CD4-positive, alpha-beta T cell treated with Interleukin-4 for 4 hours (primary cell): ENCODE data around the gene HSPB7.
"Not testable (repeated sequence)": the region's sequence is repeated elsewhere in the genome, so short reads cannot be mapped to it uniquely, and the experiment has no call there.

Source experiments
- DNase-seq: peaks from one replicate; pipeline ENCODE4 v3.0.0-alpha.2; 2020

HSPB7 gene

GRCh38 chr1:16048573-16049189 is 30.8 kb upstream of the HSPB7 start:
- peak; percentile 18 for DNase-seq

DNA sequence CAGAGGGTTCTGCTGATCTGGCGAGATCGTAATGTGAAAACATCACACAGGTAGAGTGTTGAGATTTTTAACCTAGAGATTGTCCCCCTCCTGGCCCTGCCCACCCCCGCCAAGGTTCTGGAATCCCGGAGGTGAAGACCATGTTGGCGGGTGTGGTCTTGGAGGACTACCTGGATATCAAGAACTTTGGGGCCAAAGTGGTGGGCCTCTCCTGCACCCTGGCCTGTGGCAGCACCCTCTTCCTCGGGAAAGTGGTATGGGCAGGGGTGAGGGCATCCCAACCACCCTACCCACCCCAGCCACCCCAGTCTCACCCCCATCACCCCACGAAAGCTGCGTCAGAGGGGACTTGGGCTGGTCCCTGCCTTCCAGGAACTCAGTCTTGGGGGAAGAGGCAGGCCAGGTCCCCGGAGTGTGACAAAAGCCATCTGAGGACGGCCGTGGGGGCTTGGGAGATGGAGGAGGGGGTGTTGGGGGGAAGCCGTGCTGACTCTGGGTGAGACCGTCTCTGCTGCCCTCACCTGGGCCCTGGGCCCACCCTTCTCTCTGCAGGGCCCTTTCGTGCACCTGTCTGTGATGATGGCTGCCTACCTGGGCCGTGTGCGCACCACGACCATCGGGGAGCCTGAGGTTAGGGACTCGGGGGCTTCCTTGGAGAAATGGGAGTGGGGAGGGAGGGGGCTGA is 30.1 kb upstream of the HSPB7 start:
- DNase-seq = no peak

- no peak for DNase-seq
Measured at GRCh38 chr1:16046842-16047241, 29.0 kb upstream of the HSPB7 start.

- DNase-seq = no peak
Measured at GRCh38 chr1:16043950-16044349, 26.1 kb upstream of the HSPB7 start.

GRCh38 chr1:16043521-16043920 is 25.7 kb upstream of the HSPB7 start, which contains the start of gene CLCNKB:
Gene CLCNKB, plus strand, starts transcription at chr1:16043782. Its CDS starts 711 bp downstream, at chr1:16044493.
- no peak for DNase-seq

GRCh38 chr1:16042654-16043053 is 24.8 kb upstream of the HSPB7 start:
- DNase-seq = not testable (repeated sequence)

GRCh38 chr1:16042096-16042495 is 24.3 kb upstream of the HSPB7 start:
- DNase-seq = no peak

GRCh38 chr1:16041200-16041599 is 23.4 kb upstream of the HSPB7 start:
- no peak for DNase-seq

- DNase-seq = not testable (repeated sequence)
Measured at GRCh38 chr1:16039871-16040270, 22.0 kb upstream of the HSPB7 start.

DNA sequence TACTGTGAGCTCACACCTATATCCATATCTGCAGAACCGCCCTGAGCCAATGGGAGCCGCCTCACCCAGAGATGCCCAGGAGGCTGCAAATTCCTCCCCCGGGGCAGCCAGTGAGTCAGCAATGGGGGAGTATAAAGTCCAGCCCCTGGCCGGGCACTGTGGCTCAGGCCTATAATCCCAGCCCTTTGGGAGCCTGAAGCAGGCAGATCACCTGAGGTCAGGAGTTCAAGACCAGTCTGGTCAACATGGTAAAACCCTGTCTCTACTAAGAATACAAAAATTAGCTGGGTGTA is 20.7 kb upstream of the HSPB7 start:
- no peak for DNase-seq

GRCh38 chr1:16036461-16036860 is 18.6 kb upstream of the HSPB7 start:
- DNase-seq = not testable (repeated sequence)

GRCh38 chr1:16033103-16033632 is 15.3 kb upstream of the HSPB7 start:
- DNase-seq = not testable (repeated sequence)

DNA sequence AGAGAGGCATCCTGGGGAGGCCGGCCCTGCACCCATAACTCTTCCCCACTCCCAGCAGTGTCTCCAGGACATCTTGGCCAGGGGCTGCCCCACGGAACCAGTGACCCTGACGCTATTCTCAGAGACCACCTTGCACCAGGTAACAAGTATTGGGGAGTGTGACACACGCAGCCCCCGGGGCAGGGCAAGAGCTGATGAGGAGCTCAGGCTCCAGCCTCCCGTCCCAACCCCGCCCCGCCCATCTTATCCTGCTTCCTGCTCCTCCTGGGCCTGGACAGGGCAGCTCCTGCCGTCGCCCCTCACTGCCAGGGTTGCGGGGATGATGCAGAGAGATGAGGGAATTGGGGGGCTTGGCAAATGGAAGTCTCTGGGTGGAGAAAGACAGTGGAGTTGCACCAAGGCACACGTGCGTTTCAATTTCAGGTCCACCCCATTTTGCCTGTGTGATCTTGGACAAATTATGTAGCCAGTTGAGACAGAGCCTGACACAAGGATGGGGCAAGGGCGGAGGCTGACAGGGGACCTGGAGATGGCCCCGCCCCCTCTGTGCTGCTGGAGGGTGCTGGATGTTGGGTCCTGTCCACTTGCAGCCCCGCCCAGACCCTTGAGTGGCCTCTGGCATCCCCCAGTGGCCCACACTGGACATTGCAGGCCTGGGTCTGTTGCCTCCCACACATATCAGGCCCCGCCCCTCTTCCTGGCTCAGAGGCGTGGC is 14.7 kb upstream of the HSPB7 start:
- peak; percentile 14 for DNase-seq

- DNase-seq = no peak
Measured at GRCh38 chr1:16031551-16031950, 13.7 kb upstream of the HSPB7 start.

DNA sequence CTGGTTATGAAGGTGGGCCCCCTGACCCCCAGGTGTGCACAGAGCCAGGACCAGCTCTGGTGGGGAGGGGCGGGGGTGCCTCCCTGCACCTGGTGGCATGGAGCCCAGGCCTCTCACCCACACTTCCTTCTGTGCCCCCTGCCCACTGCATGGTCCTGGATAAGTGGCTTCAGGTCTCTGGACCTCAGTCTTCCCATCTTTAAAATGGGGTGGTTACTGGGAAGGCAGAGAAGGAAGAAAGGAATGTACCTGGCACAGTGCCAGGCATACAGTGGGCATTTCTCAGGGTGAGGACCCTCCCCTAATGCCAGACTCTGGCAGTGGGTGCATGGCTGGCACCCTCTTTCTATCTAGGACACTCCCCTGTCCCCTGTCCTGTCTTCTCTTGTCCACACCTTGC is 11.4 kb upstream of the HSPB7 start:
- no peak for DNase-seq

GRCh38 chr1:16029003-16029268 is 11.1 kb upstream of the HSPB7 start:
- not testable (repeated sequence) for DNase-seq

DNA sequence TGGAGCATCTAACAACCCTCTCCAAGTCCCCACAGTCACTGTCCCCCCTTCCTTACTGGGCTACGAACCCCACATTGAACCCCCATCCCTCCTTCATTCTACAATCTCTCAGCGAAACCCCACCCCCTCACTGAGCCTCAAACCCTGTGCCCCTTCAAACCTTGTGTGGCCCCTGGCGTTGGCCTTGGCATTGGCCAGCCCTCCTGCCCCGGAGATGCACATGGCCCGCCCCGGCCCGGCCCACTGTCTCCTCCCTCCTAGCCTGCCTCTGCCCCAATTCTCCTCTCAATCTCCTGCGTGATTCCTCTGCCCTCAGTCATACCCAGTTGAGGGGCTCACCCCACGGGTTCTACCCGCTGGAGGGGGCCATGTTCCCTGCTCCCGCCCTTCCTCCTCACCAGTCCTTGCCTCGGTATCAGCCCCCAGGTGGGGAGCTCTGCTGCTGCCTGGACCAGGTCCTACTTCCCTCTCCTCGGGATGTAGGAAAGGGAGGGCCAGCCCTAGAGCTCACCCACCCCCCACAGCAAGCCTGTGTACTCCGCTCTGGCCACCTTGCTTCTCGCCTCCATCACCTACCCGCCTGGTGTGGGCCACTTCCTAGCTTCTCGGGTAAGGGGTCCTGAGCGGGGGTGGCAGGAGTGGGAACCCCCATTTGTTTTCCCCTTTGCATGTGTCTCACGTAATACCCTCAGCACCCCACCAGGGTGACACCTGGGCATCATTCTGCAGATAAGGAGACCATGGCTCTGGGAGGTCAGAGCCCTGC is 10.6 kb upstream of the HSPB7 start:
- DNase-seq = no peak

DNA sequence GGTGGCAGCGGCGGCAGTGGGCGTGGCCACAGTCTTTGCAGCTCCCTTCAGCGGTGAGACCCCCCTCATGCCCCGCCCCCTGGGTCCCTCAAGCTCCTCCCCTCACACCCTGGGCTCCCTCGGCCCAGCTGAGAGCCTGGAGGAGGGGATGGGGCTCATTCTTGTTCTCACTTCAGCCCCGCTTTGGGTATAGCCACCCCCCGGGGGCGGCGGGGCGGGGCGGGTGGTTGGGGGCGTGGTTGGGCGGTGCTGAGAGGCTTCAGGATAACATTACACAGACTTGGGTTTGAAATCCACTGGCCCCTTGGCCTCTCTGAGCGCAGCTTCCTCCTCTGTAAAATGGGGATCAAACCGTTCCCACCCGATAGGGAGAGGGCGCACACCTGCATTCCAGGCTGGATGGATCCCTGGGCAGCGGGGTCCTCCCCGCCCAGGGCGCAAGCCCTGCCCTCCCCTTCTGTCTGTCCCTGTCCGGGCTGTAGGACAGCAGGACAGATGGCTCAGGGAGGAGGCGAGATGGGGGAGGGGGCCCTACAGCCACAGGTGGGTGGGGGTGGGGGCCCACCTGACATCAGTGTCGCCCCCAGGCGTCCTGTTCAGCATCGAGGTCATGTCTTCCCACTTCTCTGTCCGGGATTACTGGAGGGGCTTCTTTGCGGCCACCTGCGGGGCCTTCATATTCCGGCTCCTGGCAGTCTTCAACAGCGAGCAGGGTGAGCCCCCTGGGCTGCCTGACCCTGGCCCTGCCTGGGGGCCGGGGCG is 9.1 kb upstream of the HSPB7 start:
- peak; percentile 5 for DNase-seq

DNA sequence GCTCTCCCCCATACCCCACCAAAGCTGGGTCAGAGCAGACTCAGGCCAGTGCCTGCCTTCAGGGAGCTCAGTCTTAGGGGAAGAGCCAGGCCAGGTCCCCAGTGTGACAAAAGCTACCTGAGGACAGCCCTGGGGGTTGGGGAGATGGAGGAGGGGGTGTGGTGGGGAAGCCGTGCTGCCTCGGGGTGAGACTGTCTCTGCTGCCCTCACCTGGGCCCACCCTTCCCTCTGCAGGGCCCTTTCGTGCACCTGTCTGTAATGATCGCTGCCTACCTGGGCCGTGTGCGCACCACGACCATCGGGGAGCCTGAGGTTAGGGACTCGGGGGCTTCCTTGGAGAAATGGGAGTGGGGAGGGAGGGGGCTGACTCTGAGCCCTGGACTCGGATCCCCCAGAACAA is 8.5 kb upstream of the HSPB7 start:
- DNase-seq = not testable (repeated sequence)

GRCh38 chr1:16023050-16023653 is 5.3 kb upstream of the HSPB7 start:
- no peak for DNase-seq

- DNase-seq = no peak
Measured at GRCh38 chr1:16022393-16022792, 4.5 kb upstream of the HSPB7 start.

DNA sequence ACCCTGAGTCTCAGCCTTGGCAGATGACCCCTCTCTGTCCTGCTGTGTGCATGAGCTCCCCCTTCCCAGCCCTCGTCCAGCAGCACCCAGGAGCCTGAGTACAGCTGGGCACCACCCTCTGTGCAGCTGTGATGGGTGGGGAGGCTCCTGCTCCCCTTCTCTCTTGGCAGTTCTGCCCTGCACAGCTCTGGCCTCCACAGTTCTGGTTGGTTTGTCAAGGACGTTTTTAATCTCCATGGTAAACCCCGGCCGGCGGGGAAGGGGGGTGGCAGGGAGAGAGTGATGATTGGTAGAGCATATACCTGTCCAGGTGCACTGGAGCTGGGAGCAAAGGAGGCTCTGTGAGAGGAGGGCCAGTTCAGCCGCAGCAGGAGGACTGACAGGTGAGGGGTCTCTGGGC is 3.8 kb upstream of the HSPB7 start, which contains the start of gene CLCNKA:
CLCNKA (plus strand) TSS at position 356 of the 400 bp plus-strand sequence. CDS start 584 bp downstream, outside the sequence.
- DNase-seq = no peak
